ENCODE measurements around the gene PRMT9.

The PRMT9 gene

GRCh38 chr4:147678106-147678505 is 5.9 kb downstream of the PRMT9 start:
- H3K36me3 ChIP-seq (ENCODE audit: insufficient read depth, low read length) = peaks cover 4% of the 10 kb centered on the region
- no peak overlapping the region for H3K9ac ChIP-seq (ENCODE audit: low read length)
- no peak overlapping the region for H3K4me3 ChIP-seq (ENCODE audit: low read depth in 1 of 2, low read length in 2 of 2)
- H3K4me1 ChIP-seq (ENCODE audit: insufficient read depth, low read length) = peaks cover 13% of the 10 kb centered on the region
- no peak overlapping the region for H3K27ac ChIP-seq (ENCODE audit: low read depth, low read length)
- no peaks in the 10 kb centered on the region for H3K27me3 ChIP-seq (ENCODE audit: control insufficient read depth in 1 of 2, insufficient read depth in 2 of 2, low read length in 2 of 2)
- H3K9me3 ChIP-seq (ENCODE audit: low read length) = no peaks in the 10 kb centered on the region

GRCh38 chr4:147674496-147674895 is 9.5 kb downstream of the PRMT9 start:
- Histone ChIP-seq H3K9ac (ENCODE audit: low read length) (no peak overlapping the region), H3K9me3 (ENCODE audit: low read length) (no peaks in the 10 kb centered on the region), H3K36me3 (ENCODE audit: insufficient read depth, low read length) (peaks cover 8% of the 10 kb centered on the region), H3K27me3 (ENCODE audit: control insufficient read depth in 1 of 2, insufficient read depth in 2 of 2, low read length in 2 of 2) (no peaks in the 10 kb centered on the region), H3K27ac (ENCODE audit: low read depth, low read length) (no peak overlapping the region), H3K4me3 (ENCODE audit: low read depth in 1 of 2, low read length in 2 of 2) (no peak overlapping the region), H3K4me1 (ENCODE audit: insufficient read depth, low read length) (peaks cover 9% of the 10 kb centered on the region)

- H3K9ac ChIP-seq (ENCODE audit: low read length) = no peak overlapping the region
- no peaks in the 10 kb centered on the region for H3K9me3 ChIP-seq (ENCODE audit: low read length)
- no peak overlapping the region for H3K4me3 ChIP-seq (ENCODE audit: low read depth in 1 of 2, low read length in 2 of 2)
- peaks cover 5% of the 10 kb centered on the region for H3K36me3 ChIP-seq (ENCODE audit: insufficient read depth, low read length)
- H3K27ac ChIP-seq (ENCODE audit: low read depth, low read length) = no peak overlapping the region
- H3K27me3 ChIP-seq (ENCODE audit: control insufficient read depth in 1 of 2, insufficient read depth in 2 of 2, low read length in 2 of 2) = no peaks in the 10 kb centered on the region
- H3K4me1 ChIP-seq (ENCODE audit: insufficient read depth, low read length) = peaks cover 9% of the 10 kb centered on the region
These were observed 9.9 kb downstream of the PRMT9 start for GRCh38 chr4:147674073-147674472.

- no peaks in the 10 kb centered on the region for H3K9me3 ChIP-seq (ENCODE audit: low read length)
- peaks cover 24% of the 10 kb centered on the region for H3K36me3 ChIP-seq (ENCODE audit: insufficient read depth, low read length)
- H3K4me3 ChIP-seq (ENCODE audit: low read depth in 1 of 2, low read length in 2 of 2) = no peak overlapping the region
- no peaks in the 10 kb centered on the region for H3K27me3 ChIP-seq (ENCODE audit: control insufficient read depth in 1 of 2, insufficient read depth in 2 of 2, low read length in 2 of 2)
- no peak overlapping the region for H3K9ac ChIP-seq (ENCODE audit: low read length)
- no peaks in the 10 kb centered on the region for H3K4me1 ChIP-seq (ENCODE audit: insufficient read depth, low read length)
- H3K27ac ChIP-seq (ENCODE audit: low read depth, low read length) = no peak overlapping the region
These were observed 25.5 kb downstream of the PRMT9 start for GRCh38 chr4:147658501-147658900.

GRCh38 chr4:147655639-147656038 is 28.3 kb downstream of the PRMT9 start:
- Histone ChIP-seq H3K27ac (ENCODE audit: low read depth, low read length) (no peak overlapping the region), H3K4me3 (ENCODE audit: low read depth in 1 of 2, low read length in 2 of 2) (no peak overlapping the region), H3K9ac (ENCODE audit: low read length) (no peak overlapping the region), H3K9me3 (ENCODE audit: low read length) (no peaks in the 10 kb centered on the region), H3K27me3 (ENCODE audit: control insufficient read depth in 1 of 2, insufficient read depth in 2 of 2, low read length in 2 of 2) (no peaks in the 10 kb centered on the region), H3K36me3 (ENCODE audit: insufficient read depth, low read length) (peaks cover 24% of the 10 kb centered on the region), H3K4me1 (ENCODE audit: insufficient read depth, low read length) (no peaks in the 10 kb centered on the region)

- Histone ChIP-seq H3K4me1 (ENCODE audit: insufficient read depth, low read length) (no peaks in the 10 kb centered on the region), H3K27ac (ENCODE audit: low read depth, low read length) (no peak overlapping the region), H3K9ac (ENCODE audit: low read length) (no peak overlapping the region), H3K9me3 (ENCODE audit: low read length) (no peaks in the 10 kb centered on the region), H3K27me3 (ENCODE audit: control insufficient read depth in 1 of 2, insufficient read depth in 2 of 2, low read length in 2 of 2) (no peaks in the 10 kb centered on the region), H3K36me3 (ENCODE audit: insufficient read depth, low read length) (peaks cover 9% of the 10 kb centered on the region), H3K4me3 (ENCODE audit: low read depth in 1 of 2, low read length in 2 of 2) (no peak overlapping the region)
These were observed 32.4 kb downstream of the PRMT9 start for GRCh38 chr4:147651563-147651962.

- Histone ChIP-seq H3K27ac (ENCODE audit: low read depth, low read length) (no peak overlapping the region), H3K27me3 (ENCODE audit: control insufficient read depth in 1 of 2, insufficient read depth in 2 of 2, low read length in 2 of 2) (no peaks in the 10 kb centered on the region), H3K4me1 (ENCODE audit: insufficient read depth, low read length) (peaks cover 4% of the 10 kb centered on the region), H3K4me3 (ENCODE audit: low read depth in 1 of 2, low read length in 2 of 2) (no peak overlapping the region), H3K9me3 (ENCODE audit: low read length) (no peaks in the 10 kb centered on the region), H3K9ac (ENCODE audit: low read length) (no peak overlapping the region), H3K36me3 (ENCODE audit: insufficient read depth, low read length) (peaks cover 7% of the 10 kb centered on the region)
These were observed 35.3 kb downstream of the PRMT9 start for GRCh38 chr4:147648656-147649055.

GRCh38 chr4:147645099-147645498 is 38.9 kb downstream of the PRMT9 start:
- Histone ChIP-seq H3K4me1 (ENCODE audit: insufficient read depth, low read length) (peaks cover 4% of the 10 kb centered on the region), H3K9me3 (ENCODE audit: low read length) (no peaks in the 10 kb centered on the region), H3K9ac (ENCODE audit: low read length) (no peak overlapping the region), H3K36me3 (ENCODE audit: insufficient read depth, low read length) (peaks cover 14% of the 10 kb centered on the region), H3K27me3 (ENCODE audit: control insufficient read depth in 1 of 2, insufficient read depth in 2 of 2, low read length in 2 of 2) (no peaks in the 10 kb centered on the region), H3K27ac (ENCODE audit: low read depth, low read length) (no peak overlapping the region), H3K4me3 (ENCODE audit: low read depth in 1 of 2, low read length in 2 of 2) (no peak overlapping the region)

- Histone ChIP-seq H3K27ac (ENCODE audit: low read depth, low read length) (no peak overlapping the region), H3K36me3 (ENCODE audit: insufficient read depth, low read length) (peaks cover 14% of the 10 kb centered on the region), H3K4me1 (ENCODE audit: insufficient read depth, low read length) (peaks cover 4% of the 10 kb centered on the region), H3K9me3 (ENCODE audit: low read length) (no peaks in the 10 kb centered on the region), H3K9ac (ENCODE audit: low read length) (no peak overlapping the region), H3K27me3 (ENCODE audit: control insufficient read depth in 1 of 2, insufficient read depth in 2 of 2, low read length in 2 of 2) (no peaks in the 10 kb centered on the region), H3K4me3 (ENCODE audit: low read depth in 1 of 2, low read length in 2 of 2) (no peak overlapping the region)
These were observed 39.5 kb downstream of the PRMT9 start for GRCh38 chr4:147644471-147644870.

- H3K4me3 ChIP-seq (ENCODE audit: low read depth in 1 of 2, low read length in 2 of 2) = no peak overlapping the region
- peaks cover 4% of the 10 kb centered on the region for H3K4me1 ChIP-seq (ENCODE audit: insufficient read depth, low read length)
- peaks cover 13% of the 10 kb centered on the region for H3K36me3 ChIP-seq (ENCODE audit: insufficient read depth, low read length)
- H3K27ac ChIP-seq (ENCODE audit: low read depth, low read length) = no peak overlapping the region
- H3K9ac ChIP-seq (ENCODE audit: low read length) = no peak overlapping the region
- no peaks in the 10 kb centered on the region for H3K9me3 ChIP-seq (ENCODE audit: low read length)
- no peaks in the 10 kb centered on the region for H3K27me3 ChIP-seq (ENCODE audit: control insufficient read depth in 1 of 2, insufficient read depth in 2 of 2, low read length in 2 of 2)
These were observed 40.3 kb downstream of the PRMT9 start for GRCh38 chr4:147643616-147644015.

- Histone ChIP-seq H3K27me3 (ENCODE audit: control insufficient read depth in 1 of 2, insufficient read depth in 2 of 2, low read length in 2 of 2) (no peaks in the 10 kb centered on the region), H3K9me3 (ENCODE audit: low read length) (no peaks in the 10 kb centered on the region), H3K27ac (ENCODE audit: low read depth, low read length) (no peak overlapping the region), H3K4me1 (ENCODE audit: insufficient read depth, low read length) (no peaks in the 10 kb centered on the region), H3K9ac (ENCODE audit: low read length) (no peak overlapping the region), H3K4me3 (ENCODE audit: low read depth in 1 of 2, low read length in 2 of 2) (no peak overlapping the region), H3K36me3 (ENCODE audit: insufficient read depth, low read length) (peaks cover 25% of the 10 kb centered on the region)
These were observed 43.6 kb downstream of the PRMT9 start for GRCh38 chr4:147640331-147640730.

GRCh38 chr4:147639388-147639787 is 44.6 kb downstream of the PRMT9 start:
- peaks cover 33% of the 10 kb centered on the region for H3K36me3 ChIP-seq (ENCODE audit: insufficient read depth, low read length)
- H3K27ac ChIP-seq (ENCODE audit: low read depth, low read length) = no peak overlapping the region
- no peak overlapping the region for H3K4me3 ChIP-seq (ENCODE audit: low read depth in 1 of 2, low read length in 2 of 2)
- no peak overlapping the region for H3K9ac ChIP-seq (ENCODE audit: low read length)
- H3K27me3 ChIP-seq (ENCODE audit: control insufficient read depth in 1 of 2, insufficient read depth in 2 of 2, low read length in 2 of 2) = no peaks in the 10 kb centered on the region
- no peaks in the 10 kb centered on the region for H3K4me1 ChIP-seq (ENCODE audit: insufficient read depth, low read length)
- no peaks in the 10 kb centered on the region for H3K9me3 ChIP-seq (ENCODE audit: low read length)
